ENCODE data around the gene MYL12A. TPM values are rescaled to one million over a fixed set of nuclear protein-coding genes. Genes with fewer than 3 reads are reported as not detected.
A peak's percentile ranks its signal among the peaks of the same experiment; 100 is the strongest.

Gene MYL12A
- total and polyA plus RNA-seq, 2 of the 13 experiments (the other 11 are each of a cell fraction or from before 2014, with no cell fraction given), result 261 to 277 TPM

DNA sequence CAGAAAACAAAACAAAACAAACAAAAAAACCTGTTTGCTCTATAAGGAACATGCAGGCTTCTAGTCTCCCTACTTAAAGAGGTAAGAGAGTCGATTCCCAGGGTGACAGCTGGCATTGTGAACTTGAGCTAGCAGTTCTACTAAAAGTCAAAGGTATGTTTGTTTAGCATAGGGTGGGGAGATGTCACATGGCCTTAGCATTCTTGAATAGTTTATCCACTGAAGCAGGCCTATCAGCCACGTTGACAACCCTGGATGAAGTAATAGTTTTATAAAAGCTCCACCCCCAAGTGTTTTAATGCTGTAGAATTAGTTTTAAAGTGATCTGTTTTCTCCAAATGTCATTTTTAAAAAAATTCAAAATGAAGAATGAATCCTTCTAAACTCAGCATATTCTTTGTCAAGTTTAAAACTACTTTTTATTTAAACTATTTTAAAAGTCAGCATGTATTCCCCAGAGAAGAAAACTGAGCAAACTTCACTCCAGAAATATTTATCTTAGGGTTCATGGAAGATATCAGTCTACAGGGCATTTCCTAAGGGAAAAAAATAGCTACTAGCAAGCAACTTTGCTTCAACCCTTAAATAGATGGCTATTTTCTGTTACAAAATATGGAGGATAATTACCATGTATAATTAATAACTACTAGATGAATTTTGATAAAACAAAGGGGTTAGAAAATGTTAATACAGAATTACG, 29.5 kb upstream of the MYL12A start (continued):
- no peak for TF ChIP-seq ZNF543 (CRISPR knock-in tag; IDR thresholded peaks at IDR 0.05)
- TF ChIP-seq ZNF782 (CRISPR knock-in tag; IDR thresholded peaks at IDR 0.05; ENCODE audit: borderline replicate concordance), result no peak
- TF ChIP-seq, protein P1, sequence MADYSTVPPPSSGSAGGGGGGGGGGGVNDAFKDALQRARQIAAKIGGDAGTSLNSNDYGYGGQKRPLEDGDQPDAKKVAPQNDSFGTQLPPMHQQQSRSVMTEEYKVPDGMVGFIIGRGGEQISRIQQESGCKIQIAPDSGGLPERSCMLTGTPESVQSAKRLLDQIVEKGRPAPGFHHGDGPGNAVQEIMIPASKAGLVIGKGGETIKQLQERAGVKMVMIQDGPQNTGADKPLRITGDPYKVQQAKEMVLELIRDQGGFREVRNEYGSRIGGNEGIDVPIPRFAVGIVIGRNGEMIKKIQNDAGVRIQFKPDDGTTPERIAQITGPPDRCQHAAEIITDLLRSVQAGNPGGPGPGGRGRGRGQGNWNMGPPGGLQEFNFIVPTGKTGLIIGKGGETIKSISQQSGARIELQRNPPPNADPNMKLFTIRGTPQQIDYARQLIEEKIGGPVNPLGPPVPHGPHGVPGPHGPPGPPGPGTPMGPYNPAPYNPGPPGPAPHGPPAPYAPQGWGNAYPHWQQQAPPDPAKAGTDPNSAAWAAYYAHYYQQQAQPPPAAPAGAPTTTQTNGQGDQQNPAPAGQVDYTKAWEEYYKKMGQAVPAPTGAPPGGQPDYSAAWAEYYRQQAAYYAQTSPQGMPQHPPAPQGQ (CRISPR knock-in tag; IDR thresholded peaks at IDR 0.05; ENCODE audit: borderline replicate concordance), result no peak
- no peak for TF ChIP-seq PHF8 (CRISPR knock-in tag; IDR thresholded peaks at IDR 0.05)
- TF ChIP-seq SIN3A (IDR thresholded peaks at IDR 0.05; ENCODE audit: borderline replicate concordance, low read depth, low read length), result no peak
- TF ChIP-seq, protein P2, sequence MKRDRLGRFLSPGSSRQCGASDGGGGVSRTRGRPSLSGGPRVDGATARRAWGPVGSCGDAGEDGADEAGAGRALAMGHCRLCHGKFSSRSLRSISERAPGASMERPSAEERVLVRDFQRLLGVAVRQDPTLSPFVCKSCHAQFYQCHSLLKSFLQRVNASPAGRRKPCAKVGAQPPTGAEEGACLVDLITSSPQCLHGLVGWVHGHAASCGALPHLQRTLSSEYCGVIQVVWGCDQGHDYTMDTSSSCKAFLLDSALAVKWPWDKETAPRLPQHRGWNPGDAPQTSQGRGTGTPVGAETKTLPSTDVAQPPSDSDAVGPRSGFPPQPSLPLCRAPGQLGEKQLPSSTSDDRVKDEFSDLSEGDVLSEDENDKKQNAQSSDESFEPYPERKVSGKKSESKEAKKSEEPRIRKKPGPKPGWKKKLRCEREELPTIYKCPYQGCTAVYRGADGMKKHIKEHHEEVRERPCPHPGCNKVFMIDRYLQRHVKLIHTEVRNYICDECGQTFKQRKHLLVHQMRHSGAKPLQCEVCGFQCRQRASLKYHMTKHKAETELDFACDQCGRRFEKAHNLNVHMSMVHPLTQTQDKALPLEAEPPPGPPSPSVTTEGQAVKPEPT (CRISPR knock-in tag; IDR thresholded peaks at IDR 0.05; ENCODE audit: low read depth), result no peak
- TF ChIP-seq ZNF253 (CRISPR knock-in tag; IDR thresholded peaks at IDR 0.05; ENCODE audit: borderline replicate concordance), result no peak
- TF ChIP-seq, protein P3, sequence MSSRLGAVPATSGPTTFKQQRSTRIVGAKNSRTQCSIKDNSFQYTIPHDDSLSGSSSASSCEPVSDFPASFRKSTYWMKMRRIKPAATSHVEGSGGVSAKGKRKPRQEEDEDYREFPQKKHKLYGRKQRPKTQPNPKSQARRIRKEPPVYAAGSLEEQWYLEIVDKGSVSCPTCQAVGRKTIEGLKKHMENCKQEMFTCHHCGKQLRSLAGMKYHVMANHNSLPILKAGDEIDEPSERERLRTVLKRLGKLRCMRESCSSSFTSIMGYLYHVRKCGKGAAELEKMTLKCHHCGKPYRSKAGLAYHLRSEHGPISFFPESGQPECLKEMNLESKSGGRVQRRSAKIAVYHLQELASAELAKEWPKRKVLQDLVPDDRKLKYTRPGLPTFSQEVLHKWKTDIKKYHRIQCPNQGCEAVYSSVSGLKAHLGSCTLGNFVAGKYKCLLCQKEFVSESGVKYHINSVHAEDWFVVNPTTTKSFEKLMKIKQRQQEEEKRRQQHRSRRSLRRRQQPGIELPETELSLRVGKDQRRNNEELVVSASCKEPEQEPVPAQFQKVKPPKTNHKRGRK (CRISPR knock-in tag; IDR thresholded peaks at IDR 0.05), result no peak
- TF ChIP-seq ZNF530 (CRISPR knock-in tag; IDR thresholded peaks at IDR 0.05; ENCODE audit: low read depth), result no peak
- TF ChIP-seq YEATS4 (CRISPR knock-in tag; IDR thresholded peaks at IDR 0.05; ENCODE audit: borderline replicate concordance), result peak; percentile 78
- peak; percentile 97 for TF ChIP-seq ZNF792 (CRISPR knock-in tag; IDR thresholded peaks at IDR 0.05)
- TF ChIP-seq ZNF451 (CRISPR knock-in tag; IDR thresholded peaks at IDR 0.05), result no peak
- peak; percentile 89 for TF ChIP-seq HNF4A (CRISPR knock-in tag; IDR thresholded peaks at IDR 0.05)
- no peak for TF ChIP-seq ZNF205 (CRISPR knock-in tag; IDR thresholded peaks at IDR 0.05)
- no peak for TF ChIP-seq PHF20 (CRISPR knock-in tag; IDR thresholded peaks at IDR 0.05)
- TF ChIP-seq ISL2 (CRISPR knock-in tag; IDR thresholded peaks at IDR 0.05), result peak; percentile 73
- TF ChIP-seq ZNF572 (CRISPR knock-in tag; IDR thresholded peaks at IDR 0.05), result no peak
- TF ChIP-seq, protein P4, sequence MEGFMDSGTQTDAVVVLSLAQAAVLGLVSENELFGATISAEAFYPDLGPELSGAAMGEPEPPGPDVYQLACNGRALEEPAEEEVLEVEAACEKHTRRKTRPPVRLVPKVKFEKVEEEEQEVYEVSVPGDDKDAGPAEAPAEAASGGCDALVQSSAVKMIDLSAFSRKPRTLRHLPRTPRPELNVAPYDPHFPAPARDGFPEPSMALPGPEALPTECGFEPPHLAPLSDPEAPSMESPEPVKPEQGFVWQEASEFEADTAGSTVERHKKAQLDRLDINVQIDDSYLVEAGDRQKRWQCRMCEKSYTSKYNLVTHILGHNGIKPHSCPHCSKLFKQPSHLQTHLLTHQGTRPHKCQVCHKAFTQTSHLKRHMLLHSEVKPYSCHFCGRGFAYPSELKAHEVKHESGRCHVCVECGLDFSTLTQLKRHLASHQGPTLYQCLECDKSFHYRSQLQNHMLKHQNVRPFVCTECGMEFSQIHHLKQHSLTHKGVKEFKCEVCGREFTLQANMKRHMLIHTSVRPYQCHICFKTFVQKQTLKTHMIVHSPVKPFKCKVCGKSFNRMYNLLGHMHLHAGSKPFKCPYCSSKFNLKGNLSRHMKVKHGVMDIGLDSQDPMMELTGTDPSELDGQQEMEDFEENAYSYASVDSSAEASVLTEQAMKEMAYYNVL (CRISPR knock-in tag; IDR thresholded peaks at IDR 0.05; ENCODE audit: borderline replicate concordance), result no peak
